Measurements from ENCODE around the gene BRWD1. TPM values are rescaled to one million over a fixed set of nuclear protein-coding genes. Genes with fewer than 3 reads are reported as not detected.

BRWD1 gene
- total RNA-seq, 1 donor from 2014 or later: 19.5 TPM

DNA sequence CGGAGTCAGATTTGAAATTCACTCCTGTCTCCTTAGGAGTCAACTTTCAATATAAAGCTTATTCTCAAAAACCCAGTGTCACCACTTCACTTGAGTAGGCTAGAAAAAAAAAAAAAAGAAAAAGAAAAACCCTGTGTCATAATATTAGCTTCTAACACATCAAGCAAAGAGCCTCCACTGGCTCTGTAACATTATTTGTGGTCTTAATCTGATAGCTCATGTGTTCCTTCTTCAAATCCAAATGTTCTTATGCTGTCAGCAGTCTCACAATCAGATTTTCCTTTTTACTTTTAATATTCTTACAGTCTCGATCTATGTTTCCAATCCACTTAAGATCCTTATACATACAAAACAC is 104.1 kb downstream of the BRWD1 start:
- no peak for DNase-seq (ENCODE audit: low read depth)
- no peak overlapping the region for H3K4me3 ChIP-seq (ENCODE audit: low read depth, low read length)
- TF ChIP-seq, protein P1, sequence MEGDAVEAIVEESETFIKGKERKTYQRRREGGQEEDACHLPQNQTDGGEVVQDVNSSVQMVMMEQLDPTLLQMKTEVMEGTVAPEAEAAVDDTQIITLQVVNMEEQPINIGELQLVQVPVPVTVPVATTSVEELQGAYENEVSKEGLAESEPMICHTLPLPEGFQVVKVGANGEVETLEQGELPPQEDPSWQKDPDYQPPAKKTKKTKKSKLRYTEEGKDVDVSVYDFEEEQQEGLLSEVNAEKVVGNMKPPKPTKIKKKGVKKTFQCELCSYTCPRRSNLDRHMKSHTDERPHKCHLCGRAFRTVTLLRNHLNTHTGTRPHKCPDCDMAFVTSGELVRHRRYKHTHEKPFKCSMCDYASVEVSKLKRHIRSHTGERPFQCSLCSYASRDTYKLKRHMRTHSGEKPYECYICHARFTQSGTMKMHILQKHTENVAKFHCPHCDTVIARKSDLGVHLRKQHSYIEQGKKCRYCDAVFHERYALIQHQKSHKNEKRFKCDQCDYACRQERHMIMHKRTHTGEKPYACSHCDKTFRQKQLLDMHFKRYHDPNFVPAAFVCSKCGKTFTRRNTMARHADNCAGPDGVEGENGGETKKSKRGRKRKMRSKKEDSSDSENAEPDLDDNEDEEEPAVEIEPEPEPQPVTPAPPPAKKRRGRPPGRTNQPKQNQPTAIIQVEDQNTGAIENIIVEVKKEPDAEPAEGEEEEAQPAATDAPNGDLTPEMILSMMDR (conservative IDR thresholded peaks at IDR 0.05; ENCODE audit: low read depth, low read length): no peak

DNA sequence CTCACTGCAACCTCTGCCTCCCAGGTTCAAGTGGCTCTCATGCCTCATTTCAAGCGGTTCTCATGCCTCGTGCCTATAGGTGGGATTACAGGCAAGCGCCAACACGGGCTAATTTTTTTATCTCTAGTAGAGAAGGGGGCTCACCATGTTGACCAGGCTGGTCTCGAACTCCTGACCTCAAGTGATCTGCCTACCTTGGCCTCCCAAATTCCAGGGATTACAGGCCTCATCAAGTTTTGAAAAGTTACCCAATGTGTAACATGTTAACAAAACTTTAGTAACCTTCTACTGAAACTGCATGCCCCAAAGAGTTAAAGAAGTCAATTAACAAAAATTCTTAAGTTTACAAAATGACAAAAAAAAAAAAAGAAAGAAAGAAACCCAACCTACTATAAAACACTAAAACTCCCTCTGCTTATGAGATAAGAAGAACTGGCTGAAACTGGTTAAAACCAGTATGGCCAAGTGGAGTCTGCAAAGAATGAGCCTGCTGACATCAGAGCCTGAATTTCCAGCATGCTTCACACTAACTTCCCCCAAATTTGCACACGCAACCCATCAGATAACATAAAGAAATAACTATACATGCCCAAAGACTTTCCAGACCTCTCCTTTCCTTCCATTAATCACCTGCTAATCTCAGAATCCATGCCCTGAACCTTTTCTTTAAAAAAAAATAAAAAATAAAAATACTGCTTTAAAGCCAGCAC is 104.7 kb downstream of the BRWD1 start:
- no peak for DNase-seq (ENCODE audit: low read depth)
- no peak overlapping the region for H3K4me3 ChIP-seq (ENCODE audit: low read depth, low read length)
- TF ChIP-seq, protein P1 (conservative IDR thresholded peaks at IDR 0.05; ENCODE audit: low read depth, low read length): no peak

DNA sequence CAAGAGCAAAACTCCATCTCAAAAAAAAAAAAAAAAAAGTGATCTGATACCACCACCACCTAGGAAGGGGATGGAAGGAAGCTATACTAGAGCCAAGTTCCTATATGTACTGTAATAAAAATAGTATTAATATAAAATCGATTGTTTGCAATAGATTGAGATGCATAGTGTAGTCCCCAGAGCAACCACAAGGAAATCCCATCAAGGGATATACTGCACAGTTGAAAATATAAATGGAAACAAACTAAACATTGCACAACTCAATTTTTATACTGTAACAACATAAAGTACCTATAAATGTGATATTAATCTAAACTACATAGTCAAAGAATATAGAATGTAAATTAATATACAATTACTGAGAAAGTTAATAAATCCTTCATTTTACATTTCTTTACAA is 109.3 kb downstream of the BRWD1 start:
- TF ChIP-seq, protein P1 (conservative IDR thresholded peaks at IDR 0.05; ENCODE audit: low read depth, low read length): peak; percentile 20
- no peak overlapping the region for H3K4me3 ChIP-seq (ENCODE audit: low read depth, low read length)
- DNase-seq (ENCODE audit: low read depth): no peak

DNA sequence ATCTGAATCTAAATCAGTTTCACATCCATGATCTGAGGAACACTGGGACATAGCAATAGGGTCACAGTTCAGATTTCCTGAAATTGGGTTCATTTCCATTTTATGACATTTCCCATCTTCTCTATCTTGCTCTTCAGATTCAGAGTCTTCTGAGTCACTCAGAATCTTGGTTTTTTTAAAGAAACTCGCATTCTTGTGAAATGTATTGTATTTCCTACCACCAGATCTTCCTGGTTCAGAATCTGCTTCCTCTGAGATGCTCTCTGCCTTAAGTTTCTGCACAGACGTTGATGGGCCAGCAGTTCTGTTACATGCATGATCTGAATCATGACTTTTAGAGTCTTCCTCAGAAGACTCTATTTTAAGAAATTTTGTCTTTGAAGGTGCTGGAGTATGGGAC is 114.6 kb downstream of the BRWD1 start:
- TF ChIP-seq, protein P1 (conservative IDR thresholded peaks at IDR 0.05; ENCODE audit: low read depth, low read length): no peak
- no peak for DNase-seq (ENCODE audit: low read depth)
- no peak overlapping the region for H3K4me3 ChIP-seq (ENCODE audit: low read depth, low read length)

DNA sequence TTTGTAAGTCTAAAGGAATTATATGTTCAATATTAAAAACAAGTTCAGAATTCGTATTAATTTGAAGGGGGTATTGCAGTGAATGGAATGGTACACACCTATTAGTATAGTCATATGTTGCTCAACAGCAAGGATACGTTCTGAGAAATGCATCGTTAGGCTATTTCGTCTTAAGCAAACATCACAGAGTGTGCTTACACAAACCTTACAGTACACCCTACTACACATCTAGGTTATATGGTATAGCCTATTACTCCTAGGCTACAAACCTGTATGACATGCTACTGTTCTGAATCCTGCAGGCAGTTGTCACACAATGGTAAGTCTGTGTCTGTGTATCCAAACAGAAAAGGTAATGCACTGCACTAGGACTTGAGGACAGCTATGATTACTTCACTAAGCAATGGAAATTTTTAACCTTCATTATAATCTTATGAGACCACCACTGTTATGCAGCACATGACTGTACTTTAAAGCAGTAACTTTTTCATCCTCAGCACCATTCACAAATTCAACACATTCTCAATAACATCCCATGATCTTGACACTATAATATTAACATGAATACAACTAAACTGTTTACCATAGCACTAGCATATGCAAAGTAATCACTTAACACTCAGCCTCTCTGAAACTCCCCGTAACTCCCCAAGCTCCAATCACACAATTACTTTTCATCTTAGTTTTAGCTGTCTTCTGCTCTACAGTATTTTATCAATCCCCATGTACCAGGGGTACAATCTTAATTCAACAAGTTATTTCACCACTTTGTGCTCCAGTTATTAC is 115.8 kb downstream of the BRWD1 start:
- TF ChIP-seq, protein P1 (conservative IDR thresholded peaks at IDR 0.05; ENCODE audit: low read depth, low read length): no peak
- no peak overlapping the region for H3K4me3 ChIP-seq (ENCODE audit: low read depth, low read length)
- no peak for DNase-seq (ENCODE audit: low read depth)

DNA sequence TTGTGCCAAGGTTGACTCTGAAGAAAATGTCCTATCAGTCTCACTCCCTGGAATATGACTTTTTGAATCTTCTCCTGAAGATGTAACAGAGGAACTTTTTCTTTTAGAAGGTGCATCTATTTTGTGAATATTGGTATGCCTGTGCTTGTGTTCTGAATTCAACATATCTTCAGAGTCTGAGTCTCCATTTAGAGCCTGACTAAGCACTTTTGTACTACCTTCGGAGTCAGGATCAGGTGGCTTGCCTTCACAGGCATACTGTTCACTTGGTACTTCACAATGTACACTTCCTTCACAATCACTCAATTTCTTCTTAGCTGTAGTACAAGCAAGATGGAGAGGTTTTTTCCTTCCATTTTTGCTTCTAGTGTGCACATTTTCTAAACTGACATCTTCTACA is 116.6 kb downstream of the BRWD1 start:
- no peak overlapping the region for H3K4me3 ChIP-seq (ENCODE audit: low read depth, low read length)
- TF ChIP-seq, protein P1 (conservative IDR thresholded peaks at IDR 0.05; ENCODE audit: low read depth, low read length): no peak
- DNase-seq (ENCODE audit: low read depth): no peak
